ENCODE data around the gene SERPINB1. TPM values are rescaled to one million over a fixed set of nuclear protein-coding genes. Genes with fewer than 3 reads are reported as not detected.

Gene SERPINB1
- total RNA-seq, 2 donors from 2014 or later: 30.6 to 38.5 TPM

DNA sequence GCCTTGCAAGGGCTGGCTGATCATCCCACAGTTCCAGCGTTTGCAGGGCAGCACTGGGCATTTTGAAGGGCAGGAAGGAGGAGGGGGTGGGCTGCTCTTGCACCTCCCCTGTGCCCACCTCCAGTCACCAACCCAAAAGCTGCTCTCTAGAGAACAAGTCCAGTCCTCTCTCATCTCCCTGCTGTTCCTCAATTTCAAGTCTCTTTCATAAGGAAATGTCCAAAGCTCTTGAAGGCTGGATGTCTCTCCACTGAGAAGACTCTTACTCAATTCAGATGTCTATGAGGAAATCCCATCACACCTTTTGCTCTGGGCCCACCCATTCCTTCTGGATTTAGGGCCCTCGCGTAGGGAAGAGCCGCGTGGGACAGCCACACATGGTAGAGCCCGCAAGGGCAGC is 44.8 kb downstream of the SERPINB1 start:
- Histone ChIP-seq H3K27me3 (ENCODE audit: control insufficient read depth, insufficient read depth, low read length, poor library complexity, severe bottlenecking) (no peaks in the 10 kb centered on the region), H3K9ac (ENCODE audit: extremely low read depth, low read length, poor library complexity, severe bottlenecking) (no peak overlapping the region), H3K9me3 (ENCODE audit: control insufficient read depth, low read length) (no peaks in the 10 kb centered on the region), H3K36me3 (ENCODE audit: control insufficient read depth, insufficient read depth, low read length) (no peaks in the 10 kb centered on the region), H3K4me1 (ENCODE audit: control insufficient read depth, insufficient read depth, low read length) (no peaks in the 10 kb centered on the region), H3K27ac (ENCODE audit: low read depth, low read length) (no peak overlapping the region), H3K4me3 (ENCODE audit: low read length) (no peak overlapping the region)
- no peaks in the 10 kb centered on the region for H3K27me3 Mint-ChIP-seq (ENCODE audit: insufficient read depth)
- TF ChIP-seq, protein P1, sequence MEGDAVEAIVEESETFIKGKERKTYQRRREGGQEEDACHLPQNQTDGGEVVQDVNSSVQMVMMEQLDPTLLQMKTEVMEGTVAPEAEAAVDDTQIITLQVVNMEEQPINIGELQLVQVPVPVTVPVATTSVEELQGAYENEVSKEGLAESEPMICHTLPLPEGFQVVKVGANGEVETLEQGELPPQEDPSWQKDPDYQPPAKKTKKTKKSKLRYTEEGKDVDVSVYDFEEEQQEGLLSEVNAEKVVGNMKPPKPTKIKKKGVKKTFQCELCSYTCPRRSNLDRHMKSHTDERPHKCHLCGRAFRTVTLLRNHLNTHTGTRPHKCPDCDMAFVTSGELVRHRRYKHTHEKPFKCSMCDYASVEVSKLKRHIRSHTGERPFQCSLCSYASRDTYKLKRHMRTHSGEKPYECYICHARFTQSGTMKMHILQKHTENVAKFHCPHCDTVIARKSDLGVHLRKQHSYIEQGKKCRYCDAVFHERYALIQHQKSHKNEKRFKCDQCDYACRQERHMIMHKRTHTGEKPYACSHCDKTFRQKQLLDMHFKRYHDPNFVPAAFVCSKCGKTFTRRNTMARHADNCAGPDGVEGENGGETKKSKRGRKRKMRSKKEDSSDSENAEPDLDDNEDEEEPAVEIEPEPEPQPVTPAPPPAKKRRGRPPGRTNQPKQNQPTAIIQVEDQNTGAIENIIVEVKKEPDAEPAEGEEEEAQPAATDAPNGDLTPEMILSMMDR (conservative IDR thresholded peaks at IDR 0.05): no peak
- WGBS, 2 experiments (ENCODE audit: insufficient coverage in 1 of 2, insufficient read length in 1 of 2): 78 to 100% methylated on average over 2 to 6 of the region's 6 CpGs
- H3K36me3 Mint-ChIP-seq (ENCODE audit: low read depth): no peaks in the 10 kb centered on the region
- H3K4me1 Mint-ChIP-seq: no peaks in the 10 kb centered on the region
- no peak overlapping the region for H3K27ac Mint-ChIP-seq
- no peaks in the 10 kb centered on the region for H3K9me3 Mint-ChIP-seq
- H3K4me3 Mint-ChIP-seq: no peak overlapping the region
- no peak for DNase-seq

- H3K27ac Mint-ChIP-seq: no peak overlapping the region
- no peaks in the 10 kb centered on the region for H3K36me3 Mint-ChIP-seq (ENCODE audit: low read depth)
- TF ChIP-seq, protein P1 (conservative IDR thresholded peaks at IDR 0.05): no peak
- Histone ChIP-seq H3K27ac (ENCODE audit: low read depth, low read length) (peak overlapping the region; percentile 42), H3K9me3 (ENCODE audit: control insufficient read depth, low read length) (no peaks in the 10 kb centered on the region), H3K36me3 (ENCODE audit: control insufficient read depth, insufficient read depth, low read length) (no peaks in the 10 kb centered on the region), H3K27me3 (ENCODE audit: control insufficient read depth, insufficient read depth, low read length, poor library complexity, severe bottlenecking) (no peaks in the 10 kb centered on the region), H3K4me3 (ENCODE audit: low read length) (no peak overlapping the region), H3K4me1 (ENCODE audit: control insufficient read depth, insufficient read depth, low read length) (no peaks in the 10 kb centered on the region), H3K9ac (ENCODE audit: extremely low read depth, low read length, poor library complexity, severe bottlenecking) (no peak overlapping the region)
- WGBS, 2 experiments (ENCODE audit: insufficient coverage in 1 of 2, insufficient read length in 1 of 2): 82 to 95% methylated on average over 16 of the region's 16 CpGs
- no peak for DNase-seq
- no peak overlapping the region for H3K4me3 Mint-ChIP-seq
- no peaks in the 10 kb centered on the region for H3K27me3 Mint-ChIP-seq (ENCODE audit: insufficient read depth)
- H3K9me3 Mint-ChIP-seq: no peaks in the 10 kb centered on the region
- H3K4me1 Mint-ChIP-seq: peaks cover 2% of the 10 kb centered on the region
These were observed 45.7 kb downstream of the SERPINB1 start for GRCh38 chr6:2795956-2796355.

GRCh38 chr6:2795162-2795561 is 46.5 kb downstream of the SERPINB1 start:
- H3K27me3 Mint-ChIP-seq (ENCODE audit: insufficient read depth): no peaks in the 10 kb centered on the region
- H3K36me3 Mint-ChIP-seq (ENCODE audit: low read depth): no peaks in the 10 kb centered on the region
- H3K9ac ChIP-seq (ENCODE audit: extremely low read depth, low read length, poor library complexity, severe bottlenecking): no peak overlapping the region
- no peak for DNase-seq
- H3K9me3 ChIP-seq (ENCODE audit: control insufficient read depth, low read length): no peaks in the 10 kb centered on the region
- no peak overlapping the region for H3K4me3 Mint-ChIP-seq
- H3K4me3 ChIP-seq (ENCODE audit: low read length): no peak overlapping the region
- no peak overlapping the region for H3K27ac ChIP-seq (ENCODE audit: low read depth, low read length)
- no peak overlapping the region for H3K27ac Mint-ChIP-seq
- H3K9me3 Mint-ChIP-seq: no peaks in the 10 kb centered on the region
- no peaks in the 10 kb centered on the region for H3K36me3 ChIP-seq (ENCODE audit: control insufficient read depth, insufficient read depth, low read length)
- H3K4me1 ChIP-seq (ENCODE audit: control insufficient read depth, insufficient read depth, low read length): no peaks in the 10 kb centered on the region
- TF ChIP-seq, protein P1 (conservative IDR thresholded peaks at IDR 0.05): no peak
- peaks cover 8% of the 10 kb centered on the region for H3K4me1 Mint-ChIP-seq
- H3K27me3 ChIP-seq (ENCODE audit: control insufficient read depth, insufficient read depth, low read length, poor library complexity, severe bottlenecking): no peaks in the 10 kb centered on the region
- 43 to 94% methylated on average over 1 to 2 of the region's 2 CpGs for WGBS, 2 experiments (ENCODE audit: insufficient coverage in 1 of 2, insufficient read length in 1 of 2)
